Mucosa of descending colon (tissue), 3 donors: Measurements from ENCODE around the gene HBQ1. TPM values are rescaled to one million over a fixed set of nuclear protein-coding genes. Genes with fewer than 3 reads are reported as not detected.
A peak's percentile ranks its signal among the peaks of the same experiment; 100 is the strongest.

Source experiments
- ATAC-seq: fragments of 200-7000 bp; cut with Tn5 transposase; one replicate; pipeline ENCODE4 v1.9.1; 2020; ENCODE audit warnings: mild to moderate bottlenecking, moderate library complexity
- DNase-seq, 3 donors: peaks; one replicate each; pipeline ENCODE4 v3.0.0-alpha.2; 2020
- H3K36me3 ChIP-seq: fragments of 200-600 bp; one replicate; pipeline ENCODE4 v1.8.0; 2021; ENCODE audit warnings: low read depth, mild to moderate bottlenecking
- H3K4me1 ChIP-seq: fragments of 200-600 bp; one replicate; pipeline ENCODE4 v1.8.0; 2021; ENCODE audit warnings: low read depth, mild to moderate bottlenecking
- H3K4me3 ChIP-seq: fragments of 200-600 bp; one replicate; pipeline ENCODE4 v1.8.0; 2021; ENCODE audit warnings: mild to moderate bottlenecking
- H3K9me3 ChIP-seq: fragments of 200-600 bp; one replicate; pipeline ENCODE4 v1.8.0; 2021; ENCODE audit warnings: mild to moderate bottlenecking
- intact Hi-C, 2 donors: fragments of 100-400 bp; cut with DNase I in 1 of 2; cut with micrococcal nuclease in 1 of 2; formaldehyde crosslinking; loops; one replicate each; pipeline versions ENCODE4 v1.11.0 to v1.11.1; 2022; cut with DNase I, micrococcal nuclease
- long read RNA-seq, 2 donors: library from polyadenylated mRNA; unstranded; transcript quantifications; one replicate each; pipeline ENCODE4 v2.0.0, GENCODE V29; 2019 to 2021
- total RNA-seq, 3 donors: library from RNA; stranded (reverse); fragmentation: NEBNext Ultra II Directional in 2 of 3; extraction: Animal tissue kit (Norgen Biotek cat#: 25700) in 2 of 3; gene quantifications; one replicate each; pipeline versions ENCODE4 v1.2.1 to v1.2.4, GENCODE V29; 2021 to 2023
- TF ChIP-seq, protein P1 (sequence below): fragments of 200-600 bp; IDR thresholded peaks from one replicate; pipeline ENCODE4 v1.8.0; 2022; ENCODE audit warnings: antibody characterized with exemption, mild to moderate bottlenecking
- donor health status: DM: no; HTN: no; CAD: no; lungs with moderate emphysema.
- donor health status: DM: no; HTN: no; CAD: no.
- donor health status: DM: no; HTN: yes; CAD: no.

HBQ1 gene
- not detected for total RNA-seq
- long read RNA-seq, donor 1, result 0 reads
- long read RNA-seq, donor 2, result 0 reads

DNA sequence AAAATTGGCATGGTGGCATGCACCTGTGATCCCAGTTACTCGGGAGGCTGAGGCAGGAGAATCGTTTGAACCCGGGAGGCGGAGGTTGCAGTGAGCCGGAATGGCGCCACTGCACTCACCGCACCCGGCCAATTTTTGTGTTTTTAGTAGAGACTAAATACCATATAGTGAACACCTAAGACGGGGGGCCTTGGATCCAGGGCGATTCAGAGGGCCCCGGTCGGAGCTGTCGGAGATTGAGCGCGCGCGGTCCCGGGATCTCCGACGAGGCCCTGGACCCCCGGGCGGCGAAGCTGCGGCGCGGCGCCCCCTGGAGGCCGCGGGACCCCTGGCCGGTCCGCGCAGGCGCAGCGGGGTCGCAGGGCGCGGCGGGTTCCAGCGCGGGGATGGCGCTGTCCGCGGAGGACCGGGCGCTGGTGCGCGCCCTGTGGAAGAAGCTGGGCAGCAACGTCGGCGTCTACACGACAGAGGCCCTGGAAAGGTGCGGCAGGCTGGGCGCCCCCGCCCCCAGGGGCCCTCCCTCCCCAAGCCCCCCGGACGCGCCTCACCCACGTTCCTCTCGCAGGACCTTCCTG lies at the start of gene HBQ1:
HBQ1 (plus strand) TSS at position 359 of the 575 bp plus-strand sequence; CDS start at position 387, 28 bp downstream.
- ATAC-seq (peak; percentile 2), DNase-seq (no peak)
- no peaks in the 10 kb centered on the region for H3K9me3 ChIP-seq
- no peaks in the 10 kb centered on the region for H3K36me3 ChIP-seq
- intact Hi-C loops, result loop anchor here (5.0 kb wide), 1 partner anchor 73 kb away; no protein-coding TSS in a partner anchor
- TF ChIP-seq, protein P1, sequence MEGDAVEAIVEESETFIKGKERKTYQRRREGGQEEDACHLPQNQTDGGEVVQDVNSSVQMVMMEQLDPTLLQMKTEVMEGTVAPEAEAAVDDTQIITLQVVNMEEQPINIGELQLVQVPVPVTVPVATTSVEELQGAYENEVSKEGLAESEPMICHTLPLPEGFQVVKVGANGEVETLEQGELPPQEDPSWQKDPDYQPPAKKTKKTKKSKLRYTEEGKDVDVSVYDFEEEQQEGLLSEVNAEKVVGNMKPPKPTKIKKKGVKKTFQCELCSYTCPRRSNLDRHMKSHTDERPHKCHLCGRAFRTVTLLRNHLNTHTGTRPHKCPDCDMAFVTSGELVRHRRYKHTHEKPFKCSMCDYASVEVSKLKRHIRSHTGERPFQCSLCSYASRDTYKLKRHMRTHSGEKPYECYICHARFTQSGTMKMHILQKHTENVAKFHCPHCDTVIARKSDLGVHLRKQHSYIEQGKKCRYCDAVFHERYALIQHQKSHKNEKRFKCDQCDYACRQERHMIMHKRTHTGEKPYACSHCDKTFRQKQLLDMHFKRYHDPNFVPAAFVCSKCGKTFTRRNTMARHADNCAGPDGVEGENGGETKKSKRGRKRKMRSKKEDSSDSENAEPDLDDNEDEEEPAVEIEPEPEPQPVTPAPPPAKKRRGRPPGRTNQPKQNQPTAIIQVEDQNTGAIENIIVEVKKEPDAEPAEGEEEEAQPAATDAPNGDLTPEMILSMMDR, result no peak
- peaks cover 13% of the 10 kb centered on the region for H3K4me1 ChIP-seq
- no peak within 1 kb of the TSS for H3K4me3 ChIP-seq

DNA sequence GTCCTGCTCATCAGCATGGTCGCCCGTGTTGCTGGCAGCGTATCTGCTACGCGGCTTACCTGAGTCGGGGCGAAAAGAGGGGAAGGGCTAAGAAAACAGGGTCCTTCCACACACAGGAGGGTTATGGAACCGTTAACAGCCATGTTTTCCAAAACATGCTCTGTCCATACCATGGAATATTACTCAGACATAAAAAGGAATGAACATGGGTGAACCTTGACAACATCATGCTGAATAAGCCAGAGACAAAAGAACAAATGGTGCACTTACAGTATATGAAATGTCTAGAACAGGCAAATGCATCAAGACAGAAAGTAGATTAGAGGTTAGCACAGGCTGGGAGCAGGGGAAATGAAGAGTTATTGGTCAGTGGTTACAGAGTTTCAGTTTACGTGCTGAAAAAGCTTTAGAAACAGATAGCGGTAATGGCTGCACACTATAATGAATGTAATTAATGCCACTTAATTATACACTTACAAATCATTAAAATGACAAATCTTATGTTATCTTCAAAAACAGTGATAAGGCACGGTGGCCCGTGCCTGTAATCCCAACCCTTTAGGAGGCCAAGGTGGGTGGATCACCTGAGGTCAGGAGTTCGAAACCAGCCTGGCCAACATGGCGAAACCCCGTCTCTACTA lies 49.6 kb upstream of the HBQ1 start:
- Histone ChIP-seq H3K36me3 (no peaks in the 10 kb centered on the region), H3K4me3 (no peak overlapping the region), H3K9me3 (no peaks in the 10 kb centered on the region), H3K4me1 (no peaks in the 10 kb centered on the region)
- TF ChIP-seq, protein P1, result no peak
- ATAC-seq (no peak), DNase-seq (no peak)
- intact Hi-C loops, result no loop called here

DNA sequence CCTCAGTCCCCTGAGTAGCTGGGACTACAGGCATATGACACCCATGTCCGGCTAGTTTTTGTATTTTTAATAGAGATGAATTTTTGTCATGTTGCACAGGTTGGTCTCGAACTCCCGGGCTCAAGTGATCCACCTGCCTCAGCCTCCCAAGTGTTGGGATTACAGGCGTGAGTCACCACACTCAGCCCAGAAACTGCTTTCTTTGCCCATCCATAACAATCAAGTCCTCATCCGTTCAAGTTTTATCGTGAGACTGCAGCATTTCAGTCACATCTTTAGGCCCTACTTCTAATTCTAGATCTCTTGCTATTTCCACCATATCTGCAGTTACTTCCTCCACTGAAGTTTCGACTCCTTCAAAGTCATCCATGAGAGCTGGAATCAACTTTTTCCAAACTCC lies 48.1 kb upstream of the HBQ1 start:
- no peaks in the 10 kb centered on the region for H3K9me3 ChIP-seq
- H3K36me3 ChIP-seq, result no peaks in the 10 kb centered on the region
- TF ChIP-seq, protein P1, result no peak
- ATAC-seq (no peak), DNase-seq (no peak)
- no peak overlapping the region for H3K4me3 ChIP-seq
- intact Hi-C loops, result no loop called here
- peaks cover 2% of the 10 kb centered on the region for H3K4me1 ChIP-seq

DNA sequence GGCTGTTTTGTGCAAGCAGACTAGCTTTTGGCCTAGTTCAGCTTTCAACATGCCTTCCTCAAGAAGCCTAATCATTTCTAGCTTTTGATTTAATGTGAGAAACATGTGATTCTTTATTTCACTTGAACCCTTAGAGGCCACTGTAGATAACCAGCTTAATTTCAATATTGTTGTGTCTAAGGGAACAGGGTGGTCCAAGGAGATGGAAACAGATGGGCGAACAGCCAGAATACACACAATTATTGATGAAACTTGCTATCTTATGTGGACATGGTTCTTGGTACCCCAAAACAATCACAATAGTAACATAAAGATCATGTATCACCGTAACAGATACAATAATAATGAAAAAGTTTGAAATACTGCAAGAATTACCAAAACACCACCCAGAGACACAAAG lies 46.5 kb upstream of the HBQ1 start:
- Histone ChIP-seq H3K4me1 (peaks cover 5% of the 10 kb centered on the region), H3K4me3 (no peak overlapping the region), H3K9me3 (no peaks in the 10 kb centered on the region), H3K36me3 (no peaks in the 10 kb centered on the region)
- no peak for ATAC-seq
- TF ChIP-seq, protein P1, result no peak
- DNase-seq, result no peak
- intact Hi-C loops, result no loop called here

DNA sequence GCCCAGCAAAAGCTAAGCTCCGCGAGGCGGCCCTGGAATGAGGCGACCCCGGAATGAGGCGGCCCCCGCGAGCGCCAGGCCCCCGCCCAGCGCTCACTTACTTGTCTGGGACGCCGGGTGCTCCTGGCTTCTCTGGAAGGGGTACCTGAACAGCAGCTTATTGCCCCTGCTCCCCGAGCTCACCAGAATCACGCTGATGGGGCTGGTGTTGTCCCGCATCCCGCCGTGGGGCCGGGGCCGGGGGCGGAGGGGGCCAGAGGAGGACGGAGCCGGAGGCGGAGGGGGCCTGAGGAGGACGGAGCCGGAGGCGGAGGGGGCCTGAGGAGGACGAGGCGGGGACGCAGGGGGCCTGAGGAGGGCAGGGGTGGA lies 42.2 kb upstream of the HBQ1 start:
- peak; percentile 41 for ATAC-seq
- intact Hi-C loops, result no loop called here
- DNase-seq, result peak; percentile 15 to 57 (median 55)

More for the DNA sequence above, 42.2 kb upstream of the HBQ1 start:
- peaks cover 5% of the 10 kb centered on the region for H3K4me1 ChIP-seq
- peak overlapping the region; percentile 32 for H3K4me3 ChIP-seq
- TF ChIP-seq, protein P1, result no peak
- H3K36me3 ChIP-seq, result no peaks in the 10 kb centered on the region
- H3K9me3 ChIP-seq, result no peaks in the 10 kb centered on the region
